IPS-NIHi11 (cell line): ENCODE measurements around the gene OR11H6.
"Not testable (repeated sequence)": the region's sequence is repeated elsewhere in the genome, so short reads cannot be mapped to it uniquely, and the experiment has no call there.

Experiments
- DNase-seq: peaks from one replicate; pipeline ENCODE4 v3.0.0; 2012; ENCODE audit warnings: mixed read lengths, low spot score

The OR11H6 gene, protein sequence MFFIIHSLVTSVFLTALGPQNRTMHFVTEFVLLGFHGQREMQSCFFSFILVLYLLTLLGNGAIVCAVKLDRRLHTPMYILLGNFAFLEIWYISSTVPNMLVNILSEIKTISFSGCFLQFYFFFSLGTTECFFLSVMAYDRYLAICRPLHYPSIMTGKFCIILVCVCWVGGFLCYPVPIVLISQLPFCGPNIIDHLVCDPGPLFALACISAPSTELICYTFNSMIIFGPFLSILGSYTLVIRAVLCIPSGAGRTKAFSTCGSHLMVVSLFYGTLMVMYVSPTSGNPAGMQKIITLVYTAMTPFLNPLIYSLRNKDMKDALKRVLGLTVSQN

DNA sequence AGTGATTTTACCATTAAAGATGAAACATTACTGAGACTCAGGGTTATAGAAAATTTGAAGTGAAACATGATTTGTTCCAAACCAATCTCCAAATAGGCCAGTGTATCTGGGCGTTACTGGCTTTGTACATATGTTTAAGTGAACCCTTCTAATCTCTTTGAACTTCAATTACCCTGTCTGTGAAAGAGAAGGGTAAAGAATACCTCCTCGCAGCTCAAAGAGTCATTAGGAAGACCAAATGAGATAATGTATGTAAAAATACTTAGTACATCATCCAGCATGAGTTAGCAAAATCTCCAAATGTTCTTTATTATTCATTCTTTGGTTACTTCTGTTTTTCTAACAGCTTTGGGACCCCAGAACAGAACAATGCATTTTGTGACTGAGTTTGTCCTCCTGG lies at the start of gene OR11H6:
OR11H6 (plus strand) TSS at position 301 of the 400 bp plus-strand sequence; CDS start at position 301, 0 bp downstream.
- DNase-seq = no peak

DNA sequence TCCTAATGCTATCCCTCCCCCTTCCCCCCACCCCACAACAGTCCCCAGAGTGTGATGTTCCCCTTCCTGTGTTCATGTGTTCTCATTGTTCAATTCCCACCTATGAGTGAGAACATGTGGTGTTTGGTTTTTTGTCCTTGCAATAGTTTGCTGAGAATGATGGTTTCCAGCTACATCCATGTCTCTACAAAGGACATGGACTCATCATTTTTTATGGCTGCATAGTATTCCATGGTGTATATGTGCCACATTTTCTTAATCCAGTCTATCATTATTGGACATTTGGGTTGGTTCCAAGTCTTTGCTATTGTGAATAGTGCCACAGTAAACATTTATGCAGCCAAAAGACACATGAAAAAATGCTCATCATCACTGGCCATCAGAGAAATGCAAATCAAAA lies 49.3 kb upstream of the OR11H6 start:
- not testable (repeated sequence) for DNase-seq

DNA sequence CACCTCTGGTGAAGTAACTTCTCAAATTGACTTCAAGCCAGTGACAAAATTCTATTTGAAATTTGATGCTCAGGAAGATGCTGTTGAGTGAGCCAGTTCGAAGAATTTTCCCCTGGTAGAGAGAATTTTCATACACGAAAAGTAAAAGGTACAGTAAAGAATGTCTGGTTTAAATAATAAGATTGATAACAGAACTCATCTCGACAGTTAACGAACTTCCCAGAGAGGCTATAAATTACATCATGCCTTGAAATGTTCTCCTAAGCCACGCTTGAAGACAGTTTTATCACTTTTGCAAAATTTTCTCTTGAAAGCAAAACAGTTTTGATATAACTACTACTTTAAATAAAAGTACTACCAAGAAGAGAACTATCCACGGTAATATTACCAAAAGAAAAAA lies 47.2 kb upstream of the OR11H6 start:
- DNase-seq = no peak

DNA sequence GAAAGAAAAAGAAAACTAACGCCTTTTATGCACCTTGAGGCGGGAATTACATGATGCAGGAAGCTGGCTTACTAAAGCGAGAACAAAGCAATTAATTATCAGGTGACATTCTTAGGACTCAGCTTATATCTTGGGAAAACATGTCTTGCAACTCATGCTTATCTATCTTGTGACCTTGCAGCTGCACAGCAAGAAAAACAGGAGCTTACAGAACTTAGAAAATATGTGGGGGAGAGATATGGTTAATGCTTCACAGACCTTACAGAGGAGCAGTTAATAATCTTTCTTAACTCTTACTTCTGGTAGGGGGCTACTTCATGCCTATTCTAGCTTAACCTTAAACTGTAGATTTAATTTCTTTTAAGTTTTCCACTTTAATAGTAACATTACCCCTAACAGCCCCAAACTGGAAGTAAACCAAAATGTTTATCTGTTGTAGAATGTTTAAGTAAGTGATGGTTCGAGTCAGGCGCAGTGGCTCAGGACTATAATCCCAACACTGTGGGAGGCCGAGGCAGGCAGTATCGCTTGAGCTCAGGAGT lies 46.0 kb upstream of the OR11H6 start:
- no peak for DNase-seq

DNA sequence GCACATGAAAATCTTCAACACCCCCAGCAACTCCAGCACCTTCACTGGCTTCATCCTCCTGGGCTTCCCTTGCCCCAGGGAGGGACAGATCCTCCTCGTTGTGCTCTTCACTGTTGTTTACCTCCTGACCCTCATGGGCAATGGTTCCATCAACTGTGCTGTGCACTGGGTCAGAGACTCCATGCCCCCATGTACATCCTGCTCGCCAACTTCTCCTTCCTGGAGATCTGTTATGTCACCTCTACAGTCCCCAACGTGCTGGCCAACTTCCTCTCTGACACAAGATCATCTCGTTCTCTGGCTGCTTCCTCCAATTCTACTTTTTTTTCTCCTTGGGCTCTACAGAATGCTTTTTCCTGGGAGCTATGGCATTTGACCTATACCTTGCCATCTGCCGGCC lies 44.3 kb upstream of the OR11H6 start:
- no peak for DNase-seq

DNA sequence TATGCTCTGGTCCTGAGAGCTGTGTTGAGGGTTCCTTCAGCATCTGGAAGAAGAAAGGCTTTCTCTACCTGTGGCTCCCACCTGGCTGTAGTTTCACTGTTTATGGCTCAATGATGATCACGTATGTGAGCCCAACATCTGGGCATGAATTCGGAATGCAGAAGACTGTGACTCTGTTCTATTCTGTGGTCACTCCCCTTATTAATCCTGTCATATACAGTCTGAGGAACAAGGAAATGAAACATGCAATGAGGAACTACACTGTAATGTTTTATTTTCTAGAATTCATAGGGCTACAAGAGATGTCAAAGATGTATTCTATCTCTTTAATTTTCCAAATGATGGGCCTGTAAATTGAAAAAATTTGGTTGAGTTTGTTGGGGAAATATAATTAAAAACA lies 43.6 kb upstream of the OR11H6 start:
- no peak for DNase-seq

DNA sequence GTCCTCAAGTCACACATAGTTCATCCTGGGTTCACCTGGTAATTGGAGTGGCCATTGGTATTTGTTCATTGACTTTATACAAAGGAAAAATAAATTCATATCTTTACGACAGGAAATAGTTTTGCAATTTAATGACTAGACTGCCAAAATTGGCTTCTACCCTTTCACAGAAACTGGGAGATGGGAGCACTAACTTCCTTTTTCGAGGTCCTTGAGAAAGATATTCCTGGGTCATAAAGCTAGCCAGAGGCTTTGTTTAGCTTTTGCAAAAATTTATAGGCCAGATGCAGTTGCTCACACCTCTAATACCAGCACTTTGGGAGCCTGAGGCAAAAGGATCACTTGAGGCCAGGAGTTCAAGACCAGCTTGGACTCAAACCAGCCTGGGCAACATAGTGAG lies 43.0 kb upstream of the OR11H6 start:
- DNase-seq = no peak

DNA sequence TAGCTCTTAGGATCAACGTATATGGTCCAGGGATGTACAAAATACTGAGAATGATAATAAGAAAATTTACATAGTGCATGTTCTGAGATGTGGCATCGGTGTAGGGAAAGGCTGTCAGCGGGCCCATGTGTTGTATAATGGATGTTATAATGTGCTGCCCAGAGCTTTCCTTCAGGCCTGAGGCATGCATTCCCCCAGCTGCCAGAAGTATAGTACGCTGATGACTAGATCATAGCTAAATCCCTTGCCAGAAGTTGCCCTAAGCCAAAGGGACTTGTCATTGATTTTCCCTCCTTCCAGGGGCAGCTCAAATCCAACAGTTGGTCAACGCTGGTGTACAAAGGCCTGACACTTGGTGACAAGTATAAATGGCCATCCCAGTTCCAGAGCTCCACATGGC lies 39.3 kb upstream of the OR11H6 start:
- DNase-seq = no peak

DNA sequence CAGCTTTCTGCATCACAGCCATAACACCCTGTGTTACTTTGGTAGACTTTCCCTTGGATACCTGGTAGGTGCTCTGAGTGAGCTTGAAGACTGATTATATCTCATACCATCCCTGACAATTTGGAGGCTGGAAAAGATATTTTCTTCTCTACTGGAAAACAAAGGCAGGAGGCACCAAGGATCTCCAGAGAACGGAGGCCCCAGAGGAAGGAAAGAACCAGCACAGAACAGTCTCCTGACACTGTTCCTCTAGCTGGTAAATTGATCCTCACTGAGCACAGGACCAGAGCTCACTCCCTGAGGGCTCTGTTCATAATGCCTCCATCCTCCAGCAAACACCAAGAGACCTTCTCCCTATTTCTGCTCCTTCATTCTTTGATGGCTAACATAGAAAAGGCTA lies 32.9 kb upstream of the OR11H6 start, which contains the start of gene OR11G2:
OR11G2 (plus strand) TSS at position 301 of the 400 bp plus-strand sequence. CDS start 6,542 bp downstream, outside the sequence.
- DNase-seq = no peak

DNA sequence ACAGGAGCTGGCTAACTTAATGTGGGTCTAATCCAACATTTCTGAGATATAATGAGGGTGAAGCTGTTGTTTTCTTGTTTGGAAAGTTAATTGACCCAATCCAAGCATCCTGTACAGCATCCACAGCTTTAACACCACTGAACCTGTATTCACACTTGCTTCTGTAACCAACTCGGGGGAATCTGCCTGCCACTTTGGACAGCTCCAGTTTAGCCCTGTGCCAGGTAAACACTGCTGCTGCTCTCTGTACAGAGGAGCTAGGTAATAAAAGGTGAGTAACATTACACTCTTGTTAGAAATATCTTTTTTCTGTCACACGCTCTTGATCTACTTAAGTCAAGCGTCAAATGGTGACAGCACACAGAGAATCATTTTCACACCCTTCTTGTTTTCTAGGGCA lies 32.1 kb upstream of the OR11H6 start:
- no peak for DNase-seq

DNA sequence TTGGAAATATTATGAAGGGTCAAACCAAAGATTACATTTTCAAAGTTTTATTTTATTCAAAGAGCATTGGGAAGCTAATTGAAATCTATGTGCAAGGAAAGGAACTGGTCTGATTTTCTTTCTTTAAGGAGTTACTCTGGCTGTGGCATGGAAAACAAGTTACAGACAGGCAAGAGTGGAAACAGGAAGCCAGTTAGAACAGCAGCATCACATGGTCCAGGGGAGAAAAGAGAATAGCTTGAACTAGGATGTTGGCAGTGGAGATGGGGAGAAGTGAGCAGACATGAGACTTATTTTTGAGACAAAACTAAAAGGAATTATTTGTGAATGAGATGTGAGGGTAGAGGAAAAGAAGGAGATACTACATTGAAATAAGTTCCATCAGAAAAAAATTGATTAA lies 29.4 kb upstream of the OR11H6 start:
- no peak for DNase-seq

DNA sequence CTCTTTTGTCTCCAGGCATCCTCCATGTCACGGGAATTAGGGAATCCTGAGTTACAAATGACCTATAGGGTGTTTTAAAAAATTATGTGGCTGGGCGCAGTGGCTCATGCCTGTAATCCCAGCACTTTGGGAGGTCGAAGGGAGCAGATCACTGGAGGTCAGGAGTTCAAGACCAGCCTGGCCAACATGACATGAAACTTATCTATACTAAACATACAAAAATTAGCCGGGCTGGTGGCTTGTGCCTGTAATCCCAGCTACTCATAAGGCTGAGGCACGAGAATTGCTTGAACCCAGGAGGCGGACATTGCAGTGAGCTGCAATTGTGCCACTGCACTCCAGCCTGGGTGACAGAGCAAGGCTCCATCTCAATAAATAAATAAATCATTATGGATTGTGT lies 28.3 kb upstream of the OR11H6 start:
- DNase-seq = not testable (repeated sequence)

DNA sequence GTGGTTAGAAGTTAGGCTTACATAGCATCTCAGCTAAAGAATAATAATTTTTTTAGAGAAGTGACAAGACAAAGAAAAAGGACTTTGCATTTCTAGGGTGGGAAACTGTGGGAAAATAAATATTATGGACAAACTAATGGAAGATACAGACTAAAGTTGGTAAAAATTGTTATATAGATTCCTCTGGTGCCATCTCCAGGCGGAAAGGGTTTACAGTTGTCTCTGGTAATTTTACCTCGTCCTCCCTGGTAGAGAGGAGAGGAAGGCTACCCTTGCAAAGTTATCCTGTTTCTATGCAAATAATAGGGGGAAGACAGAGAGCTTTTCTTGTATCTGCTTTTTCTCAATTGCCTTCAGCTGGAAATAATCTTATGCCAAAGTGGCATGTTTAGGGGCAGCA lies 27.6 kb upstream of the OR11H6 start:
- DNase-seq = no peak

DNA sequence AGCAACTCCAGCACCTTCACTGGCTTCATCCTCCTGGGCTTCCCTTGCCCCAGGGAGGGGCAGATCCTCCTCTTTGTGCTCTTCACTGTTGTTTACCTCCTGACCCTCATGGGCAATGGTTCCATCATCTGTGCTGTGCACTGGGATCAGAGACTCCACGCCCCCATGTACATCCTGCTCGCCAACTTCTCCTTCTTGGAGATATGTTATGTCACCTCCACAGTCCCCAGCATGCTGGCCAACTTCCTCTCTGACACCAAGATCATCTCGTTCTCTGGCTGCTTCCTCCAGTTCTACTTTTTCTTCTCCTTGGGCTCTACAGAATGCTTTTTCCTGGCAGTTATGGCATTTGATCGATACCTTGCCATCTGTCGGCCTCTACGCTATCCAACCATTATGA lies 26.1 kb upstream of the OR11H6 start:
- DNase-seq = no peak

DNA sequence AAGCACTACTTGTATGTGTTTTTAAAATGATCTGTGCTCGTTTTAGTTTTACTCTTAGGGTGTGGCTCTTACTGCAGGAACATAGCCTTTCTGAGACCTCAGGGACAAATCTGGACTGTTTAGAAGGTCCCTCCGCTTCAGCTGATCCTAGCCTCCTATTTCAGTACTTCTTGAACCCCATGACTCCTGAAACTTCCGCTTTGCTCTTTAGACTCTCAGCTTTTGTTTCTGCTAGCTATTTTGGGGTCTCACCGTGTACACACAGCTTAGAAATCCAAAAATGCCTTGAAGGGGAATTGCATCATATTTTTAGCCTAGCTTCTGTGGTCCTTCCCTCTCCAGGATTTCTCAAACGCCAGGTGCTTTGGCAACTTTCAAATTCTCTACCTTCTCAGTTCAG lies 24.5 kb upstream of the OR11H6 start:
- DNase-seq = no peak

DNA sequence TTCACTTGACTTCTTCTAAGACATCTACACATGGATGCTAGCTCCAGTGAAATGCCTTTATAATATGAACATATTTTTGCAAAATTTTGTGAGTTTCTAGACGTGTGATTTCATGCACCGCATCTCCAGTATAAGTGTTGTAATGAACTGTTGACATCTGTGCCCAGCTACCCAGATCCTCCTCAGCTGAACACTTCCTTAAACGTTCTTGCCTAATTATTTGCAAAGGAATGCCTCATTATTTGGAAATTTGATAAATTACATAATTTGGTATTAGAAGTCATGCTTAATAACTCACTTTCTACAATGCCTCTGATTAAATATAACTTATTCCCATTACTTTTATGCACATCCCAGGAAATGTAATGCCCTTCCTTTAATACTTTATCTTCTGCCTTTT lies 18.8 kb upstream of the OR11H6 start:
- DNase-seq = no peak

DNA sequence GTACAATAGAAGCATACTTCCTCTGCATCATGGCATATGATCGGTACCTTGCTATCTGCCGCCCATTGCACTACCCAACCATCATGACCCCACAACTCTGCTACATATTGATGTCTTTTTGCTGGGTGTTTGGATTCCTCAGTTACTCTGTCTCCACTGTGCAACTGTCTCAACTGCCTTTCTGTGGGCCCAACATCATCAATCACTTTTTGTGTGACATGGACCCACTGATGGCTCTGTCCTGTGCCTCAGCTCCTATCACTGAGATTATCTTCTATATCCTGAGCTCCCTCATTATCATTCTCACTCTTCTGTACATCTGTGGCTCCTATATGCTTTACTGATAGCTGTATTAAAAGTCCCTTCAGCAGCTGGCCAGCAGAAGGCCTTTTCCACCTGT lies 13.9 kb upstream of the OR11H6 start:
- DNase-seq = no peak

DNA sequence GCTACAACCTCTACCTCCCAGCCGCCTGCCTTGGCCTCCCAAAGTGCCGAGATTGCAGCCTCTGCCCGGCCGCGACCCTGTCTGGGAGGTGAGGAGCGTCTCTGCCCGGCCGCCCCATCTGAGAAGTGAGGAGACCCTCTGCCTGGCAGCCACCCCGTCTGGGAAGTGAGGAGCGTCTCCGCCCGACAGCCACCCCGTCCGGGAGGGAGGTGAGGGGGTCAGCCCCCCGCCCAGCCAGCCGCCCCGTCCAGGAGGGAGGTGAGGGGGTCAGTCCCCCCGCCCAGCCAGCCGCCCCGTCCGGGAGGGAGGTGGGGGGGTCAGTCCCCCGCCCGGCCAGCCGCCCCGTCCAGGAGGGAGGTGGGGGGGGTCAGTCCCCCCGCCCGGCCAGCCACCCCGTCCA lies 11.1 kb upstream of the OR11H6 start:
- DNase-seq = not testable (repeated sequence)

DNA sequence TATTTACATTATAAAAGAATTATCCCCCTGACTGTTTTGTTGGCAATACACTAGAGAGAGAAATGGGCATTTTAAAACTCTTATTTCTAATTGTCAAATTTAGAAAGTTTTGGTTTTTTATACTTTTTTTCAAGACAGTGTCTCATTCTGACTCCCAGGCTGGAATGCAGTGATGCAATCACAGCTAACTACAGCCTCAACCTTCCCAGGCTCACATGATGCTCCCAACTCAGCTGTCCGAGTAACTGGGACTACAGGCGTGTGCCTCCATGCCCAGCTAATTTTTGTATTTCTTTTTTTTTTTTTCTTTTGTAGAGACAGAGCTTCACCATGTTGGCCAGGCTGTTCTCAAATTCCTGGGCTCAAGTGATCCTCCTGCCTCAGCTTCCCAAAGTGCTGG lies 8.3 kb upstream of the OR11H6 start:
- no peak for DNase-seq

DNA sequence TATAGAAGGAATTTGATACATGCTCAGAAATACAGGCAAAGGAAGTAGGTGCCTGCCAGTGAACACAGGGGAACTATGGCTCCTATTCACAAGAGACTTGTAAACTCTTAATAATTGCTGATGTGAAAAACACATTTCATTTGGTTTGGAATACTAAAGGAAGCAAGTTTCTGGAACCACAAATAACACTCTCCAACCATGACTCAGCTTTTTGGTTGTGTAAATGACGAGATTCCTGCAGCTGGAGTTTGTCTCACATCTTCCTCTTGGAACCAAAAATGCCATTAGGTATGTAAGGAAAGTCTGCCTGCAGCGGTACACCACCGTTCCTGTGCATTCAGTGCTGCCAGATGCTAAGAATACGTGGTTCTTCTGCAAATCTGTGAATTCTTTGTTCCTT lies 4.5 kb upstream of the OR11H6 start:
- no peak for DNase-seq

DNA sequence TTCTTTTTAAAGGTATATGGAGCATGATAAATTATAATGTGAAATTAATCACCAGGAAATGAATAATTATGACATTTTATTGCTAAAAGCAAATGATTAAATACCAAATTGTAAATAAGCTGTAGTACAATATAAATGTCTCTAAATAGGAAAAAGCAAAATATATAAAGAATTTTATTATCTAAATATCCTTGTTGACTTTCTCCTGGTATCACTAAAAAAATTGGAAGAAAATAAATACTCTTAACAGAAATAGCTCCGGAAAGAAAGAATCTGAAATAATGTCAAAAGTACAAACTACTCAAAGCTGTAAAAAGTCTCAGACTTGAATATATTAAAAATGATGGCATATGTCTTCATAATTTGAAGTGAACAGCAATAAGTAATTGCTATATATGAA lies 5.2 kb downstream of the OR11H6 start, which contains the start of gene OR11H7:
OR11H7 (plus strand) TSS at position 301 of the 400 bp plus-strand sequence.
- DNase-seq = no peak

DNA sequence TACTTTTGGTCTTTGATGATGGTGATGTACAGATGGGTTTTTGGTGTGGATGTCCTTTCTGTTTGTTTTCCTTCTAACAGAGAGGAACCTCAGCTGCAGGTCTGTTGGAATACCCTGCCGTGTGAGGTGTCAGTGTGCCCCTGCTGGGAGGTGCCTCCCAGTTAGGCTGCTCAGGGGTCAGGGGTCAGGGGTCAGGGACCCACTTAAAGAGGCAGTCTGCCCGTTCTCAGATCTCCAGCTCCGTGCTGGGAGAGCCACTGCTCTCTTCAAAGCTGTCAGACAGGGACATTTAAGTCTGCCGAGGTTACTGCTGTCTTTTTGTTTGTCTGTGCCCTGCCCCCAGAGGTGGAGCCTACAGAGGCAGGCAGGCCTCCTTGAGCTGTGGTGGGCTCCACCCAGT lies 11.9 kb downstream of the OR11H6 start:
- DNase-seq = not testable (repeated sequence)

DNA sequence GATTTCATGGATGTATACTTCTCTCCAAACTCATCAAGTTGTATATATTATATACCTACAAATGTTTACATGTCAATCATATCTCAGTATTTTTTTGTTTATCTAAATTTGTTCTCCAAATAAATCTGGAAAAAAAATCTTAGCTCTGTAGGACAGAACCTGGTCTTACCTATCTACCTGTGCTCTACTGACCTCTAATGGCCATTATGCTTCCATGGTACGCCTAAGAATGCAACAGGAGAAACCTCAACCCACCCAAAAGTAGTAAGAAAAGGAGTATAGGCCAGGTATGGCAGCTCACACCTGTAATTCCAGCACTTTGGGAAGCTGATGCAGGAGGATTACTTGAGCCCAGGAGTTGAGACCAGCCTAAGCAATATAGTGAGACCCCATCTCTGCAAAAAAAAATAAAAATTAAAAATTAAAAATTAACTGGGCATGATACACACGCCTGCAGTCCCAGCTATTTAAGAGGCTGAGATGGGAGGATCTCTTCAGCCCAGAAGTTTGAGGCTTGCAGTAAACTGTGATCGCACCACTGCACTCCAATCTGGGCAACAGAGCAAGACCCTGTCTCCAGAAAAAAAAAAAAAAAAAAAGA lies 24.2 kb downstream of the OR11H6 start:
- DNase-seq = peak; percentile 14
